ENCODE results near the gene DDB1. TPM values are rescaled to one million over a fixed set of nuclear protein-coding genes. Genes with fewer than 3 reads are reported as not detected.

The DDB1 gene
- total and polyA plus RNA-seq, 2 of the 13 experiments (the other 11 are each of a cell fraction or from before 2014, with no cell fraction given) = 217 to 266 TPM

GRCh38 chr11:61332797-61333549 is at the start of gene DDB1, which contains the start of gene TKFC (continued):
- TF ChIP-seq TRIM22 (IDR thresholded peaks at IDR 0.05) (no peak), ATF5 (CRISPR knock-in tag; IDR thresholded peaks at IDR 0.05; ENCODE audit: low read depth) (no peak), ZNF382 (CRISPR knock-in tag; IDR thresholded peaks at IDR 0.05; ENCODE audit: borderline replicate concordance) (no peak), ZBTB21 (CRISPR knock-in tag; IDR thresholded peaks at IDR 0.05) (no peak), ZNF737 (CRISPR knock-in tag; IDR thresholded peaks at IDR 0.05; ENCODE audit: borderline replicate concordance) (no peak; the same call in 1 of the 2 replicates), ZNF280D (CRISPR knock-in tag; IDR thresholded peaks at IDR 0.05) (no peak), HHEX (CRISPR knock-in tag; IDR thresholded peaks at IDR 0.05) (no peak), RXRB (CRISPR knock-in tag; IDR thresholded peaks at IDR 0.05; ENCODE audit: borderline replicate concordance) (peak; percentile 68), SMC3 (IDR thresholded peaks at IDR 0.05; ENCODE audit: low read length) (no peak), ZNF629 (CRISPR knock-in tag; conservative IDR thresholded peaks at IDR 0.05) (no peak), ZNF136 (CRISPR knock-in tag; IDR thresholded peaks at IDR 0.05; ENCODE audit: low read depth) (no peak), ZKSCAN5 (CRISPR knock-in tag; IDR thresholded peaks at IDR 0.05) (no peak; the same call in 1 of the 2 replicates), MIXL1 (CRISPR knock-in tag; IDR thresholded peaks at IDR 0.05) (peak; percentile 68; the same call in 1 of the 2 replicates), KLF6 (CRISPR knock-in tag; IDR thresholded peaks at IDR 0.05) (peak; percentile 91), EED (CRISPR knock-in tag; IDR thresholded peaks at IDR 0.05) (no peak), ZNF18 (CRISPR knock-in tag; IDR thresholded peaks at IDR 0.05; ENCODE audit: insufficient replicate concordance) (peak; percentile 97), ZFP62 (CRISPR knock-in tag; IDR thresholded peaks at IDR 0.05) (no peak), GLMP (CRISPR knock-in tag; IDR thresholded peaks at IDR 0.05; ENCODE audit: borderline replicate concordance) (no peak), PHF20 (CRISPR knock-in tag; IDR thresholded peaks at IDR 0.05) (peak; percentile 90), ZFP37 (CRISPR knock-in tag; IDR thresholded peaks at IDR 0.05; ENCODE audit: borderline replicate concordance) (no peak), ZNF713 (CRISPR knock-in tag; IDR thresholded peaks at IDR 0.05) (no peak)
